DND-41 (cell line): Measurements from ENCODE around the gene ZNF609.

Experiments
- ATAC-seq: fragments of 200-7000 bp; cut with Tn5 transposase; 3 replicates; pipeline ENCODE4 v1.9.1; 2021; ENCODE audit warnings: low read depth; ENCODE audit not compliant: insufficient read depth
- DNase-seq: peaks from one replicate; pipeline ENCODE4 v3.0.0-alpha.2; 2020
- H2AFZ ChIP-seq: 2 replicates; pipeline ENCODE4 v1.6.0; 2012; ENCODE audit warnings: low read depth, low read length
- H3K27ac ChIP-seq: 2 replicates; pipeline ENCODE4 v1.5.1; 2012; ENCODE audit warnings: low read length, inconsistent platforms
- H3K27me3 ChIP-seq: fragments of 200-600 bp; sonication (generic); 2 replicates; pipeline ENCODE4 v1.6.0; 2012; ENCODE audit warnings: low read length, mild to moderate bottlenecking, inconsistent platforms; ENCODE audit not compliant: insufficient read depth, poor library complexity
- H3K36me3 ChIP-seq: 2 replicates; pipeline ENCODE4 v1.5.1; 2012; ENCODE audit warnings: low read length, inconsistent platforms; ENCODE audit not compliant: insufficient read depth
- H3K4me1 ChIP-seq: 2 replicates; pipeline ENCODE4 v1.5.1; 2012; ENCODE audit warnings: mild to moderate bottlenecking, low read length; ENCODE audit not compliant: insufficient read depth
- H3K4me2 ChIP-seq: 2 replicates; pipeline ENCODE4 v1.6.0; 2012; ENCODE audit warnings: mild to moderate bottlenecking, moderate library complexity, low read length, inconsistent platforms; ENCODE audit not compliant: insufficient read depth
- H3K4me3 ChIP-seq, 2 experiments: fragments of 200-600 bp in 1 of 2; shearing (Covaris generic) in 1 of 2; 2 replicates each; pipeline ENCODE4 v1.5.1; 2012 to 2016; ENCODE audit warnings: inconsistent platforms in 2 of 2, low read length in 2 of 2, mild to moderate bottlenecking in 2 of 2, low read depth in 1 of 2, moderate library complexity in 1 of 2
- H3K79me2 ChIP-seq: 2 replicates; pipeline ENCODE4 v1.6.0; 2012; ENCODE audit warnings: low read length, inconsistent platforms; ENCODE audit not compliant: insufficient read depth
- H3K9ac ChIP-seq: 2 replicates; pipeline ENCODE4 v1.6.0; 2012; ENCODE audit warnings: low read depth, mild to moderate bottlenecking, inconsistent platforms, low read length, moderate library complexity
- H3K9me3 ChIP-seq: 2 replicates; pipeline ENCODE4 v1.5.1; 2012; ENCODE audit warnings: low read length, moderate library complexity, mild to moderate bottlenecking, inconsistent platforms; ENCODE audit not compliant: insufficient read depth, severe bottlenecking
- H4K20me1 ChIP-seq: 2 replicates; pipeline ENCODE4 v1.6.0; 2012; ENCODE audit warnings: low read length; ENCODE audit not compliant: insufficient read depth
- EZH2 ChIP-seq: IDR thresholded peaks from 3 replicates; pipeline ENCODE4 v1.6.1; 2012; ENCODE audit warnings: borderline replicate concordance, low read depth, mild to moderate bottlenecking, moderate library complexity, low read length, inconsistent platforms; ENCODE audit not compliant: severe bottlenecking
- TF ChIP-seq, protein P1 (sequence below): IDR thresholded peaks from 2 replicates; pipeline ENCODE4 v1.5.1; 2012; ENCODE audit warnings: borderline replicate concordance, low read length, moderate library complexity, mild to moderate bottlenecking; ENCODE audit not compliant: poor library complexity, severe bottlenecking; ENCODE audit errors: extremely low read depth

Gene ZNF609

DNA sequence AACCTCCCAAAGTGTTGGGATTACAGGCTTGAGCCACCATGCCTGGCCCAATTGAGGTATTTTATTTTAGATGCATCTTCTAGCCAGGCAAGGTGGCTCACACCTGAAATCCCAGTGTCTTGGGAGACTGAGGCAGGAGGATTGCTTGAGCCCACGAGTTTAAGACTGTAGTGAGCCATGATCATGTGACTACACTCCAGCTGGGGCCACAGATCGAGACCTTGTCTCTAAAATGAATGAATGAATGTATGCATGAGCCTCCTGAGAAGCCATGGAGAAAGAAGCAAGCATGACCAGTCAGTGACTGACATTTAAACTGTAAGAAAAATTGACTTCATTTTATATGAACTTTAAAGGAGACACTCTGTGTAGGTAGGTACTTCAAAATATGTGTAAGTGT is 105.7 kb downstream of the ZNF609 start:
- Histone ChIP-seq H3K9ac (no peak overlapping the region), H3K4me2 (no peak overlapping the region), H2AFZ (no peak overlapping the region), H3K36me3 (peaks cover 9% of the 10 kb centered on the region), H3K27me3 (no peaks in the 10 kb centered on the region), H3K9me3 (no peaks in the 10 kb centered on the region), H3K27ac (no peak overlapping the region), H3K4me3 (no peak overlapping the region), H3K4me1 (peaks cover 4% of the 10 kb centered on the region; the same call in 1 of the 2 replicates), H3K79me2 (peaks cover 76% of the 10 kb centered on the region), H4K20me1 (0 out of 2 replicates have a peak, but pooled peaks cover 2% of the 10 kb centered on the region)
- no peak for DNase-seq
- TF ChIP-seq, protein P1, sequence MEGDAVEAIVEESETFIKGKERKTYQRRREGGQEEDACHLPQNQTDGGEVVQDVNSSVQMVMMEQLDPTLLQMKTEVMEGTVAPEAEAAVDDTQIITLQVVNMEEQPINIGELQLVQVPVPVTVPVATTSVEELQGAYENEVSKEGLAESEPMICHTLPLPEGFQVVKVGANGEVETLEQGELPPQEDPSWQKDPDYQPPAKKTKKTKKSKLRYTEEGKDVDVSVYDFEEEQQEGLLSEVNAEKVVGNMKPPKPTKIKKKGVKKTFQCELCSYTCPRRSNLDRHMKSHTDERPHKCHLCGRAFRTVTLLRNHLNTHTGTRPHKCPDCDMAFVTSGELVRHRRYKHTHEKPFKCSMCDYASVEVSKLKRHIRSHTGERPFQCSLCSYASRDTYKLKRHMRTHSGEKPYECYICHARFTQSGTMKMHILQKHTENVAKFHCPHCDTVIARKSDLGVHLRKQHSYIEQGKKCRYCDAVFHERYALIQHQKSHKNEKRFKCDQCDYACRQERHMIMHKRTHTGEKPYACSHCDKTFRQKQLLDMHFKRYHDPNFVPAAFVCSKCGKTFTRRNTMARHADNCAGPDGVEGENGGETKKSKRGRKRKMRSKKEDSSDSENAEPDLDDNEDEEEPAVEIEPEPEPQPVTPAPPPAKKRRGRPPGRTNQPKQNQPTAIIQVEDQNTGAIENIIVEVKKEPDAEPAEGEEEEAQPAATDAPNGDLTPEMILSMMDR, result no peak
- no peak for TF ChIP-seq EZH2
- ATAC-seq, result no peak

DNA sequence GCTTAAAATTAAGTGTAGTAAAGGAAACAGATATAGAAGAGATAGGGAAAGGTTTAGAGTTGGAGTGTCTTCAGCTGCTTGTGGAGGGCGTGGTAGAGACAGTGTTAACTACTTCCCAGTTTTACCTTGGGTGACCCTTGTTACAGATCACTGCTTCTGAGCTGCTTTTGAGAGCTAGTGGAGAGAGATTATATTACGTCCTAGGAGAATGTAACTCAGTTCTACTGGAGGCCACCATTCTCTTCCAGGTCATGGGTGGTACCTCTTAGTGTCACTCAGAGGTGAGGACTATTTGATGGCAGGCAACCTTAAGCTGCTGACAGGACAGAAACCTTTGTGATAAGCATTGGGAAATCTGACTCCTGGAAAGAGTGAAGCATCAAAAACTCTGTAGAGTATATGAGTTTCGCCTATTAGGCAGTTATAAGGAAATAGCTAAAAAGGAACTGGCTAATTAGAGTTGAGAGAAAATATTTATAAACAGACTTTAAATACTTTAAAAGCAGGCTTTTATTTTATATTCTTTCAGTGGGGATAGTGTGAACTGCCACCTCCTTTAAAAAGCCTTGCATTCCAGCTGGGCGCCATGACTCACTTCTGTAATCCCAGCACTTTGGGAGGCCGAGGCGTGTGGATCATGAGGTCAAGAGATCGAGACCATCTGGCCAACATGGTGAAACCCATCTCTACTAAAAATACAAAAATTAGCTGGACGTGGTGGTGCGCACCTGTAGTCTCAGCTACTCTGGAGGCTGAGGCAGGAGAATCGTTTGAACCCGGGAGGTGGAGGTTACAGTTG is 106.5 kb downstream of the ZNF609 start:
- Histone ChIP-seq H3K79me2 (peaks cover 76% of the 10 kb centered on the region), H2AFZ (no peak overlapping the region), H3K4me3 (no peak overlapping the region), H4K20me1 (0 out of 2 replicates have a peak, but pooled peaks cover 2% of the 10 kb centered on the region), H3K36me3 (peaks cover 9% of the 10 kb centered on the region), H3K4me2 (no peak overlapping the region), H3K9ac (no peak overlapping the region), H3K27ac (no peak overlapping the region), H3K27me3 (no peaks in the 10 kb centered on the region), H3K9me3 (no peaks in the 10 kb centered on the region), H3K4me1 (peaks cover 4% of the 10 kb centered on the region; the same call in 1 of the 2 replicates)
- ATAC-seq (no peak), DNase-seq (no peak)
- TF ChIP-seq, protein P1, result no peak
- TF ChIP-seq EZH2, result no peak

DNA sequence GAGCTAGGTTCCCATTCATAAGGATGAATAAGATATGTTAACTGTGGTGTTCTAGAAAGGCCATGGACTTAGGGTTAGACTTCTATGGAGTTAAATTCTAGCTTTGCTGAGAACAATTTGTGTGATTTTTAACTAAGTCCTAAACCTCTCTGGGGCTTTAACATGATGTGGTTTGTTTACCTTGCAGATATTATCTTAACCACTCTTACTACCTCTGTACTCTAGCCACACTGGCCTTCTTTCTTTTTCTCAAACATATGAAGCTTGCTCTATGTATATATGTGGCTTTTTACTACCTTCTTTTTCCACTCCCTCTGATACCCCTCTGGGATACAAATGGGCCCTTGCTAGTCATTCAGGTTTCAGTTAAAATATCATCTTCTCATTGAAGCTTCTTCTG is 108.4 kb downstream of the ZNF609 start:
- DNase-seq (no peak), ATAC-seq (no peak)
- TF ChIP-seq, protein P1, result no peak
- TF ChIP-seq EZH2, result no peak
- H4K20me1 ChIP-seq, result peaks cover 4% of the 10 kb centered on the region; the same call in 1 of the 2 replicates
- no peak overlapping the region for H3K9ac ChIP-seq
- H3K4me3 ChIP-seq, result no peak overlapping the region
- H3K27ac ChIP-seq, result no peak overlapping the region
- peaks cover 11% of the 10 kb centered on the region for H3K36me3 ChIP-seq
- no peak overlapping the region for H3K4me2 ChIP-seq
- H2AFZ ChIP-seq, result no peak overlapping the region
- H3K79me2 ChIP-seq, result peaks cover 77% of the 10 kb centered on the region
- no peaks in the 10 kb centered on the region for H3K27me3 ChIP-seq
- peaks cover 4% of the 10 kb centered on the region; the same call in 1 of the 2 replicates for H3K4me1 ChIP-seq
- H3K9me3 ChIP-seq, result no peaks in the 10 kb centered on the region
